Measurements from ENCODE around the gene KLHDC8A. TPM values are rescaled to one million over a fixed set of nuclear protein-coding genes. Genes with fewer than 3 reads are reported as not detected.

The KLHDC8A gene
- total RNA-seq, 2 experiments from 2014 or later = not detected

GRCh38 chr1:205303247-205303888 lies 53.4 kb downstream of the KLHDC8A start:
- H3K27ac Mint-ChIP-seq = no peak overlapping the region
- ChIA-PET POLR2A (interaction anchor here (0.9 to 1.6 kb wide), 3 partner anchors 11 to 16 kb away, joined by 3 to 7 read pairs (median 3); no protein-coding TSS in a partner anchor), CTCF (interaction anchor here (1.2 to 3.6 kb wide), 4 partner anchors 16 to 30 kb away, joined by 3 to 19 read pairs (median 6); no protein-coding TSS in a partner anchor)
- H3K9me3 Mint-ChIP-seq = no peaks in the 10 kb centered on the region
- DNase-seq = no peak
- intact Hi-C loops (cut with micrococcal nuclease) = no loop called here
- H3K36me3 Mint-ChIP-seq (ENCODE audit: low read depth) = peaks cover 15% of the 10 kb centered on the region
- TF ChIP-seq, protein P1, sequence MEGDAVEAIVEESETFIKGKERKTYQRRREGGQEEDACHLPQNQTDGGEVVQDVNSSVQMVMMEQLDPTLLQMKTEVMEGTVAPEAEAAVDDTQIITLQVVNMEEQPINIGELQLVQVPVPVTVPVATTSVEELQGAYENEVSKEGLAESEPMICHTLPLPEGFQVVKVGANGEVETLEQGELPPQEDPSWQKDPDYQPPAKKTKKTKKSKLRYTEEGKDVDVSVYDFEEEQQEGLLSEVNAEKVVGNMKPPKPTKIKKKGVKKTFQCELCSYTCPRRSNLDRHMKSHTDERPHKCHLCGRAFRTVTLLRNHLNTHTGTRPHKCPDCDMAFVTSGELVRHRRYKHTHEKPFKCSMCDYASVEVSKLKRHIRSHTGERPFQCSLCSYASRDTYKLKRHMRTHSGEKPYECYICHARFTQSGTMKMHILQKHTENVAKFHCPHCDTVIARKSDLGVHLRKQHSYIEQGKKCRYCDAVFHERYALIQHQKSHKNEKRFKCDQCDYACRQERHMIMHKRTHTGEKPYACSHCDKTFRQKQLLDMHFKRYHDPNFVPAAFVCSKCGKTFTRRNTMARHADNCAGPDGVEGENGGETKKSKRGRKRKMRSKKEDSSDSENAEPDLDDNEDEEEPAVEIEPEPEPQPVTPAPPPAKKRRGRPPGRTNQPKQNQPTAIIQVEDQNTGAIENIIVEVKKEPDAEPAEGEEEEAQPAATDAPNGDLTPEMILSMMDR (IDR thresholded peaks at IDR 0.05) = no peak
- H3K4me1 Mint-ChIP-seq (ENCODE audit: low read depth) = peaks cover 33% of the 10 kb centered on the region
- no peak for ATAC-seq
- no peaks in the 10 kb centered on the region for H3K27me3 Mint-ChIP-seq
- H3K4me3 Mint-ChIP-seq = no peak overlapping the region

- TF ChIP-seq, protein P1 (IDR thresholded peaks at IDR 0.05) = no peak
- ATAC-seq (no peak), DNase-seq (no peak)
- intact Hi-C loops (cut with micrococcal nuclease) = loop anchor here (1.0 kb wide), 1 partner anchor 15 kb away; no protein-coding TSS in a partner anchor
- H3K27ac Mint-ChIP-seq = no peak overlapping the region
- no peak overlapping the region for H3K4me3 Mint-ChIP-seq
- H3K36me3 Mint-ChIP-seq (ENCODE audit: low read depth) = peaks cover 15% of the 10 kb centered on the region
- H3K9me3 Mint-ChIP-seq = no peaks in the 10 kb centered on the region
- H3K27me3 Mint-ChIP-seq = no peaks in the 10 kb centered on the region
- POLR2A ChIA-PET = no interaction called here
- CTCF ChIA-PET = interaction anchor here (1.0 to 3.6 kb wide), 2 partner anchors 23 to 28 kb away, joined by 3 to 19 read pairs; no protein-coding TSS in a partner anchor
- peaks cover 37% of the 10 kb centered on the region for H3K4me1 Mint-ChIP-seq (ENCODE audit: low read depth)
These were observed 54.7 kb downstream of the KLHDC8A start for GRCh38 chr1:205301842-205302588.

DNA sequence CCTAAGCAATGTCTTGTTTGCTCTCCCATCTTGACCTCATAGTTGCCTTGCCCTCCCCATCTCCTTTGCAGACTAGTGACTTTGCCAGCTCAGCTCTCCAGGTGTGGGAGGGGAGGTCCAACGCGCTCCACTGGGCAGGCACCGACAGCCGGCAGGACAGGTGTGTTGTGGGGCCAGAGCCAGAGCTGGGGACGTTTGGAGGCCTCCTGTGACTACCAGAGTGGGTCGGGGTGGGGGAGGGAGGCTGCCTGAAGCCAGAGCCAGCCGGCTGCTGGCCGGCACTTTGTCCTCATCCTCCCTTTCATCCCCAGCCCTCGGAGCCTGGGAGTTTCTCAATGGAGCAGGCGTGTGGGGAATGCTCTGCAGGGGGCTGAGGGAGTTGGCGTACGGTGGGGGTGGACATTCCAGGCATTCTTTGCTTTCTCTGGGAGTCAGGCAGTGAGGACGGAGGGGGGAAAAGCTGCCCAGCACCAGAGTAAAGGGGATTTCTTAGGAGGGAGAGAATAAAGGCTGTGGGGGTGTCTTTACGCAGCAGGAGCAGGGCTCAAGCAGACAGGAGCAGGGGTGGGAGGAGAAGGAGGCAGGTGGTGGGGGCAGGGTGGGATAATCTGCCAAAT lies 55.4 kb downstream of the KLHDC8A start:
- DNase-seq (no peak), ATAC-seq (no peak)
- TF ChIP-seq, protein P1 (IDR thresholded peaks at IDR 0.05) = no peak
- Mint-ChIP-seq H3K36me3 (ENCODE audit: low read depth) (peaks cover 12% of the 10 kb centered on the region), H3K27ac (no peak overlapping the region), H3K4me3 (no peak overlapping the region), H3K27me3 (no peaks in the 10 kb centered on the region), H3K4me1 (ENCODE audit: low read depth) (peaks cover 40% of the 10 kb centered on the region), H3K9me3 (no peaks in the 10 kb centered on the region)
- intact Hi-C loops (cut with micrococcal nuclease) = loop anchor here (1.0 kb wide), 1 partner anchor 16 kb away; no protein-coding TSS in a partner anchor
- ChIA-PET POLR2A (interaction anchor here (0.7 to 0.9 kb wide), 2 partner anchors 8 to 11 kb away, joined by 3 read pairs; no protein-coding TSS in a partner anchor), CTCF (interaction anchor here (1.0 to 1.1 kb wide), 2 partner anchors 28 to 45 kb away, joined by 3 read pairs; no protein-coding TSS in a partner anchor)

DNA sequence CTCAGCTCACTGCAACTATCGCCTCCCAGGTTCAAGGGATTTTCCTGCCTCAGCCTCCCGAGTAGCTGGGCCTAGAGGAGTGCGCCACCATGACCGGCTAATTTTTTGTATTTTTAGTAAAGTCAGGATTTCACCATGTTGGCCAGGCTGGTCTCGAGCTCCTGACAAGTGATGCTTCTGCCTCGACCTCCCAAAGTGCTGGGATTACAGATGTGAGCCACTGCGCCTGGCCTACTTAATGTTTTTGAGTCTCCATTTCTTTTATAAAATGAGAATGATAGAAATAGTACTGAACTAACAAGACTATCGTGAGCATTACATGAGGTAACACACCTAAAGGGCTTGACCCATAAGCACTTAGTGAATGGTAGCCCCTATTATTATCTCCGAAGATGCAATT lies 56.6 kb downstream of the KLHDC8A start:
- TF ChIP-seq, protein P1 (IDR thresholded peaks at IDR 0.05) = no peak
- Mint-ChIP-seq H3K9me3 (no peaks in the 10 kb centered on the region), H3K36me3 (ENCODE audit: low read depth) (peaks cover 9% of the 10 kb centered on the region), H3K27ac (no peak overlapping the region), H3K4me1 (ENCODE audit: low read depth) (peaks cover 44% of the 10 kb centered on the region), H3K27me3 (no peaks in the 10 kb centered on the region), H3K4me3 (no peak overlapping the region)
- DNase-seq (no peak), ATAC-seq (no peak)
- ChIA-PET POLR2A (interaction anchor here (0.9 to 2.2 kb wide), 2 partner anchors 9 to 14 kb away, joined by 3 to 10 read pairs; no protein-coding TSS in a partner anchor), CTCF (interaction anchor here (0.8 to 3.7 kb wide), 6 partner anchors 19 to 54 kb away, joined by 3 to 13 read pairs (median 3); no protein-coding TSS in a partner anchor)
- intact Hi-C loops (cut with micrococcal nuclease) = no loop called here

All from activated CD8-positive, alpha-beta T cell treated with anti-CD3 and anti-CD28 coated beads for 36 hours (primary cell).